GM12878 (cell line): Measurements from ENCODE around the gene NAALADL1. TPM values are rescaled to one million over a fixed set of nuclear protein-coding genes. Genes with fewer than 3 reads are reported as not detected.

ENCODE experiments used
- CTCF ChIP-seq, 3 experiments: IDR thresholded peaks in 2 of 3; conservative IDR thresholded peaks in 1 of 3; 2 replicates each; pipeline ENCODE4 v1.5.1; 2011; ENCODE audit warnings: low read depth in 3 of 3, low read length in 3 of 3, mild to moderate bottlenecking in 3 of 3, control low read depth in 2 of 3, moderate library complexity in 2 of 3, inconsistent platforms in 1 of 3, mixed read lengths in 1 of 3; ENCODE audit not compliant: control insufficient read depth in 2 of 3, insufficient read depth in 1 of 3; ENCODE audit errors: extremely low read depth in 1 of 3
- CUX1 ChIP-seq: IDR thresholded peaks from 2 replicates; pipeline ENCODE4 v1.6.1; 2012; ENCODE audit warnings: improper control_type of control experiment, low read depth, low read length; ENCODE audit not compliant: insufficient replicate concordance
- HDGF ChIP-seq: fragments of 450-650 bp; IDR thresholded peaks from 2 replicates; pipeline ENCODE4 v1.6.1; 2016; ENCODE audit warnings: antibody characterized with exemption
- MAX ChIP-seq: IDR thresholded peaks from 2 replicates; pipeline ENCODE4 v1.6.1; 2012; ENCODE audit warnings: low read depth, low read length, improper control_type of control experiment
- MLLT1 ChIP-seq: fragments of 450-650 bp; IDR thresholded peaks from 2 replicates; pipeline ENCODE4 v1.6.1; 2016; ENCODE audit warnings: mild to moderate bottlenecking
- NR2C2 ChIP-seq: IDR thresholded peaks from 2 replicates; pipeline ENCODE4 v1.6.1; 2011; ENCODE audit warnings: borderline replicate concordance, low read depth; ENCODE audit not compliant: control insufficient read depth, insufficient read length
- PBX3 ChIP-seq: IDR thresholded peaks from 2 replicates; pipeline ENCODE4 v1.6.1; 2011; ENCODE audit warnings: mild to moderate bottlenecking, low read depth, low read length, moderate library complexity; ENCODE audit not compliant: insufficient replicate concordance
- RAD21 ChIP-seq: IDR thresholded peaks from 2 replicates; pipeline ENCODE4 v1.6.1; 2011; ENCODE audit warnings: mild to moderate bottlenecking, low read depth, low read length, moderate library complexity; ENCODE audit not compliant: insufficient read depth
- REST ChIP-seq: IDR thresholded peaks from 2 replicates; pipeline ENCODE4 v1.6.1; 2012; ENCODE audit warnings: mild to moderate bottlenecking, low read depth, low read length
- SKIL ChIP-seq: fragments of 450-650 bp; IDR thresholded peaks from 2 replicates; pipeline ENCODE4 v1.6.1; 2017; ENCODE audit warnings: mild to moderate bottlenecking, low read depth, inconsistent platforms; ENCODE audit not compliant: poor library complexity, severe bottlenecking
- SMAD5 ChIP-seq: IDR thresholded peaks from 2 replicates; pipeline ENCODE4 v1.6.1; 2016; ENCODE audit warnings: antibody characterized with exemption, low read depth
- SREBF2 ChIP-seq: IDR thresholded peaks from 2 replicates; pipeline ENCODE4 v1.6.1; 2012; ENCODE audit warnings: mild to moderate bottlenecking, low read length
- TARDBP ChIP-seq: IDR thresholded peaks from 2 replicates; pipeline ENCODE4 v1.6.1; 2016; ENCODE audit warnings: borderline replicate concordance
- polyA plus RNA-seq, 11 experiments: library from polyadenylated mRNA; depleted of rRNA in 4 of 11; unstranded in 6 of 11; stranded (reverse) in 5 of 11; fragments of >200 nt; fragmentation: Nextera tagmentation in 4 of 11; fragmentation: Illumina TruSeq in 1 of 11; extraction: Ambion mirVana in 4 of 11; extraction: Trizol in 1 of 11; gene quantifications; 1 replicate in 1 of 11; 2 replicates in 10 of 11; pipeline versions ENCODE4 v1.2.1 to v1.2.3, GENCODE V29; 2011 to 2016; ENCODE audit warnings: inconsistent platforms in 2 of 11, missing spikeins in 2 of 11, low read depth in 1 of 11
- total RNA-seq, 4 experiments: library from RNA; depleted of rRNA in 3 of 4; stranded (reverse); fragments of >200 nt in 3 of 4; fragmentation: Illumina TruSeq in 1 of 4; extraction: Trizol in 1 of 4; gene quantifications; 2 replicates each; pipeline versions ENCODE4 v1.2.1 to v1.2.3, GENCODE V29; 2013 to 2021

The NAALADL1 gene
- total and polyA plus RNA-seq, 10 of the 15 experiments (the other 5 are each of a cell fraction or from before 2014, with no cell fraction given): 0.77 to 5.5 (median 1.5) TPM

GRCh38 chr11:65067446-65067845 is 9.1 kb upstream of the NAALADL1 start (continued):
- TF ChIP-seq HDGF (no peak), SMAD5 (no peak), SKIL (no peak), REST (no peak), NR2C2 (no peak), SREBF2 (no peak), TARDBP (no peak), CTCF (IDR thresholded peaks at IDR 0.05 in 2 of 3, conservative IDR thresholded peaks at IDR 0.05 in 1 of 3; ENCODE audit: control insufficient read depth in 2 of 3, extremely low read depth in 1 of 3, insufficient read depth in 1 of 3, low read depth in 3 of 3, low read length in 3 of 3) (no peak), MLLT1 (0 out of 2 replicates have a peak, but pooled peaks have one; percentile 43), PBX3 (no peak), RAD21 (no peak), MAX (no peak), CUX1 (no peak)
